Testis (tissue), 3 donors: Measurements from ENCODE around the gene ERCC3. TPM values are rescaled to one million over a fixed set of nuclear protein-coding genes. Genes with fewer than 3 reads are reported as not detected.

Source experiments
- DNase-seq: peaks from one replicate; pipeline ENCODE4 v3.0.0-alpha.2; 2019
- H3K27ac ChIP-seq, 2 donors: fragments of 200-600 bp; sonication (generic); one replicate each; pipeline ENCODE4 v1.5.1; 2019
- H3K27me3 ChIP-seq: fragments of 200-600 bp; sonication (generic); one replicate; pipeline ENCODE4 v1.5.1; 2019
- H3K36me3 ChIP-seq: fragments of 200-600 bp; sonication (generic); one replicate; pipeline ENCODE4 v1.5.1; 2017; ENCODE audit warnings: low read depth; ENCODE audit errors: missing control alignments
- H3K4me1 ChIP-seq: fragments of 200-600 bp; sonication (generic); one replicate; pipeline ENCODE4 v1.5.1; 2019
- H3K4me3 ChIP-seq, 2 donors: fragments of 200-600 bp; sonication (generic); one replicate each; pipeline ENCODE4 v1.5.1; 2017 to 2019
- H3K9me3 ChIP-seq: fragments of 200-600 bp; sonication (generic); one replicate; pipeline ENCODE4 v1.5.1; 2017
- CTCF ChIP-seq, 3 experiments: fragments of 450-650 bp in 2 of 3; fragments of 200-600 bp in 1 of 3; sonication (generic) in 1 of 3; IDR thresholded peaks; one replicate each; pipeline ENCODE4 v1.5.1; 2016 to 2019; ENCODE audit warnings: antibody characterized with exemption in 3 of 3, mild to moderate bottlenecking in 2 of 3, moderate library complexity in 1 of 3
- POLR2A ChIP-seq: fragments of 450-650 bp; IDR thresholded peaks from one replicate; pipeline ENCODE4 v1.6.1; 2017; ENCODE audit warnings: antibody characterized with exemption, mild to moderate bottlenecking, moderate library complexity
- WGBS, 2 donors: methylation state at CpG; one replicate each; pipeline ENCODE4 v1.1.5; 2018; 5-methylcytosine and 5-hydroxymethylcytosine counted together
- intact Hi-C: fragments of 100-400 bp; cut with DNase I; formaldehyde crosslinking; loops from one replicate; pipeline ENCODE4 v1.15.1; 2023; ENCODE audit warnings: low total_unique reads
- polyA plus RNA-seq: library from polyadenylated mRNA; stranded (reverse); fragments of 350-450 nt; fragmentation: Illumina TruSeq; extraction: RNeasy Lipid Tissue Mini Kit (QIAGEN cat#74804); gene quantifications from one replicate; pipeline ENCODE4 v1.2.3, GENCODE V29; 2014; ENCODE audit warnings: low read depth, low replicate concordance; ENCODE audit not compliant: insufficient read depth
- total RNA-seq, 2 donors: library from RNA; depleted of rRNA; stranded (reverse); fragments of >200 nt; gene quantifications; one replicate each; pipeline ENCODE4 v1.2.3, GENCODE V29; 2016

The ERCC3 gene
- total and polyA plus RNA-seq, 3 donors from 2014 or later = 78.2 to 87.5 (median 81.2) TPM

DNA sequence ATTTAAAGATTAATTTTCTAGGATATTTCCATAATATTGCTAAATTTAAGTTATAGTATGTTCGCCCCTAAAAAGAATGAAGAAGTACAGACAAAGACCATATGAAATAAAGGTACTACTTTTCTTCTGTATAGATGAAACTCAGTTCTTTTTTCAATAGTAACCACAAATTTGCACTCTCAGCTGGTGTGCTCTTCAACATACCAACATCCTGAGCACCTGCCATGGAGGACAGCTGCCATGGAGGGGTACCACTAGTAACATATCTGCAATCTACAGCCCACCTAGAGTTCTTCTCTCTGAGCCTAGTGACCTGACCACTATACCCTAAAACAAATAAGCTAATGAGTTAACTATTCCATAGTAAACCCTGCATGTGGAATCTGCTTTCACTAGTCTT lies 36.8 kb upstream of the ERCC3 start:
- no peak overlapping the region for H3K4me3 ChIP-seq
- no peaks in the 10 kb centered on the region for H3K9me3 ChIP-seq
- intact Hi-C loops = loop anchor here (10.0 kb wide), 1 partner anchor 144 kb away; no protein-coding TSS in a partner anchor
- no peak overlapping the region for H3K27ac ChIP-seq
- DNase-seq = no peak
- no peaks in the 10 kb centered on the region for H3K4me1 ChIP-seq
- H3K36me3 ChIP-seq = no peaks in the 10 kb centered on the region
- H3K27me3 ChIP-seq = no peaks in the 10 kb centered on the region
- no peak for TF ChIP-seq POLR2A
- 96 to 100% methylated on average over 1 of the region's 1 CpG for WGBS, 2 donors

GRCh38 chr2:127326289-127326945 lies 32.5 kb upstream of the ERCC3 start:
- H3K4me3 ChIP-seq = no peak overlapping the region
- TF ChIP-seq POLR2A (no peak), CTCF (IDR thresholded peaks at IDR 0.05) (no peak)
- no peaks in the 10 kb centered on the region for H3K36me3 ChIP-seq
- H3K4me1 ChIP-seq = no peaks in the 10 kb centered on the region
- no peaks in the 10 kb centered on the region for H3K9me3 ChIP-seq
- no peak overlapping the region for H3K27ac ChIP-seq
- no peak for DNase-seq
- 72 to 83% methylated on average over 2 of the region's 2 CpGs for WGBS, 2 donors
- no peaks in the 10 kb centered on the region for H3K27me3 ChIP-seq
- intact Hi-C loops = no loop called here

- Histone ChIP-seq H3K36me3 (no peaks in the 10 kb centered on the region), H3K27me3 (no peaks in the 10 kb centered on the region), H3K4me3 (no peak overlapping the region), H3K9me3 (no peaks in the 10 kb centered on the region), H3K27ac (no peak overlapping the region), H3K4me1 (no peaks in the 10 kb centered on the region)
- WGBS, 2 donors = 60 to 76% methylated on average over 3 of the region's 3 CpGs
- TF ChIP-seq CTCF (IDR thresholded peaks at IDR 0.05) (peak; percentile 38 to 65 (median 40)), POLR2A (no peak)
- intact Hi-C loops = no loop called here
- DNase-seq = no peak
These were observed 30.7 kb upstream of the ERCC3 start for GRCh38 chr2:127324635-127325034.

DNA sequence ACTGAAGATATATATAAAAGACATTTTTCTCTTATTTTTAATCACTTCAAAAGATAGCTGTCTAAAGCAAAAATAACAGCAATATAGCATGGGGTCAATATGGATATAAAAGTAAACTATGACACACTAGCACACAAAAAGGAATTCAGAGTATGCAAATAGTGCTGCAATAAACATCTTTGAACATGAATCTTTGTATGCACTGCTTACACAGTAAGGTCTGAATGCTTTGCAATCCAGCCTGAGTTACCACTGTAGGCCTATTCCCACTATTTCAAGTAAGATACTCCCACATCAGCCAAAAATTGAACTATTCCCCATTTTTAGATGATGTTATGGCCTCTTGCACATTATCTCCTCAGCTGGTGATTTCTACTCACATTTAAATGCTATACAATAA lies 27.4 kb upstream of the ERCC3 start:
- H3K36me3 ChIP-seq = no peaks in the 10 kb centered on the region
- no peak overlapping the region for H3K4me3 ChIP-seq
- DNase-seq = no peak
- no peaks in the 10 kb centered on the region for H3K4me1 ChIP-seq
- no peaks in the 10 kb centered on the region for H3K27me3 ChIP-seq
- no peak overlapping the region for H3K27ac ChIP-seq
- TF ChIP-seq POLR2A (no peak), CTCF (IDR thresholded peaks at IDR 0.05) (no peak)
- no peaks in the 10 kb centered on the region for H3K9me3 ChIP-seq
- intact Hi-C loops = no loop called here

DNA sequence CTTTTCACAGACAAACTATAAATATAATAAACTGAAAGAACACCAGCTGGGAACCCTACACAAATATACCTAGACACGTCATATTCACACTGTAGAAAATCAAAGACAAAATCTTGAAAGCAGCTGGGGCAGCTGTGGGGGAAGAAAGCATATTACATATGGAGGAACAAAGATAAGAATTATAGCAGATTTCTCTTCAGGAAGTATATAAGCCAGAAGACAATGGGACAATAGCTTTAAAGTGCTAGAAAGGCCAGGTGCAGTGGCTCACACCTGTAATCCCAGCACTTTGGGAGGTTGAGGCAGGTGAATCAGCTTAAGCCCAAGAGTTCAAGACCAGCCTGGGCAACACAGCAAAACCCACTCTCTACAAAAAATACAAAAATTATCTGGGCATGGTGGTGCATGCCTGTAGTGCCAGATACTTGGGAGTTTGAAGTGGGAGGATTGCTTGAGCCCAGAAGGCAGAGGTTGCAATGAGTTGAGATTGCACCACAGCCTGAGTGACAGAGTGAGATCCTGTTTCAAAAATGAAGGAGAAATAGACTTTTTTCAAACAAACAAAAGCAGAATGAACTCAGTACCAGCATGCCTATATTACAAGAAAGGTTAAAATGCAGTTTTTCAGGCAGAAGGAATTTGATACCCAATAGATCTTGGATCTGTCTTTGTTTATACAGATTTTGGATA lies 26.8 kb upstream of the ERCC3 start:
- TF ChIP-seq POLR2A (no peak), CTCF (IDR thresholded peaks at IDR 0.05) (no peak)
- Histone ChIP-seq H3K9me3 (no peaks in the 10 kb centered on the region), H3K27ac (no peak overlapping the region), H3K4me1 (no peaks in the 10 kb centered on the region), H3K36me3 (no peaks in the 10 kb centered on the region), H3K27me3 (no peaks in the 10 kb centered on the region), H3K4me3 (no peak overlapping the region)
- intact Hi-C loops = no loop called here
- 92 to 94% methylated on average over 1 of the region's 1 CpG for whole genome bisulfite sequencing, 2 donors
- no peak for DNase-seq
